IPS-11a (cell line): Measurements from ENCODE around the gene SCN1B.
A peak's percentile ranks its signal among the peaks of the same experiment; 100 is the strongest.
"Not testable (repeated sequence)": the region's sequence is repeated elsewhere in the genome, so short reads cannot be mapped to it uniquely, and the experiment has no call there.

ENCODE experiments used
- H3K4me3 ChIP-seq: one replicate; pipeline ENCODE4 v1.5.1; 2013; ENCODE audit warnings: low read depth, low read length, control low read depth

Gene SCN1B

GRCh38 chr19:35030257-35031071, at the start of gene SCN1B:
SCN1B (plus strand) TSS chr19:35030470; CDS start chr19:35030821, 351 bp downstream.
- H3K4me3 ChIP-seq = peak within 1 kb of the TSS; percentile 30

GRCh38 chr19:34982275-34982674, 48.0 kb upstream of the SCN1B start:
- no peak overlapping the region for H3K4me3 ChIP-seq

GRCh38 chr19:34983786-34984185, 46.5 kb upstream of the SCN1B start:
- no peak overlapping the region for H3K4me3 ChIP-seq

- H3K4me3 ChIP-seq = no peak overlapping the region
Observed at GRCh38 chr19:34984287-34984686, 46.0 kb upstream of the SCN1B start.

- no peak overlapping the region for H3K4me3 ChIP-seq
Observed at GRCh38 chr19:34985249-34986022, 44.8 kb upstream of the SCN1B start.

DNA sequence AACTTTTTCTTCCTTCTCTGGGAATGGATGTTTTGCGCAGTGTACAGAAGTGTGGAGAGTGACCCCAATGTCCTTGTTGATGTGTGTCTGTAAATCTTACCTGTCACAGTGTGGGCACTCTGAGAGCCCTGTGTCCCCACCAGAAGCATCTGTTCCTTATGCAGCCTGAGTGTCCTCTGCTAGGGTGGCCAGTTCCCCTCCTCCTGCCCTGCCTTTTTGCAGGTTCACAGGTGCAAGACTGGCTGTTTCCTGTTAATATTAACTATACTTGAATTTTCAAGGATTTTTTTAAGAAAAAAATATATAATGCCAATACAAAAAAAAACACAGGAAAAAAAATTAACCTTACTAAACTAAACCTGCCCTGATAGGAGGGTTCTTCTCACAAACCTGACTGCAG, 42.2 kb upstream of the SCN1B start:
- no peak overlapping the region for H3K4me3 ChIP-seq

- H3K4me3 ChIP-seq = no peak overlapping the region
Observed at GRCh38 chr19:34989298-34989697, 41.0 kb upstream of the SCN1B start.

GRCh38 chr19:34990578-34991192, 39.6 kb upstream of the SCN1B start:
- no peak overlapping the region for H3K4me3 ChIP-seq

DNA sequence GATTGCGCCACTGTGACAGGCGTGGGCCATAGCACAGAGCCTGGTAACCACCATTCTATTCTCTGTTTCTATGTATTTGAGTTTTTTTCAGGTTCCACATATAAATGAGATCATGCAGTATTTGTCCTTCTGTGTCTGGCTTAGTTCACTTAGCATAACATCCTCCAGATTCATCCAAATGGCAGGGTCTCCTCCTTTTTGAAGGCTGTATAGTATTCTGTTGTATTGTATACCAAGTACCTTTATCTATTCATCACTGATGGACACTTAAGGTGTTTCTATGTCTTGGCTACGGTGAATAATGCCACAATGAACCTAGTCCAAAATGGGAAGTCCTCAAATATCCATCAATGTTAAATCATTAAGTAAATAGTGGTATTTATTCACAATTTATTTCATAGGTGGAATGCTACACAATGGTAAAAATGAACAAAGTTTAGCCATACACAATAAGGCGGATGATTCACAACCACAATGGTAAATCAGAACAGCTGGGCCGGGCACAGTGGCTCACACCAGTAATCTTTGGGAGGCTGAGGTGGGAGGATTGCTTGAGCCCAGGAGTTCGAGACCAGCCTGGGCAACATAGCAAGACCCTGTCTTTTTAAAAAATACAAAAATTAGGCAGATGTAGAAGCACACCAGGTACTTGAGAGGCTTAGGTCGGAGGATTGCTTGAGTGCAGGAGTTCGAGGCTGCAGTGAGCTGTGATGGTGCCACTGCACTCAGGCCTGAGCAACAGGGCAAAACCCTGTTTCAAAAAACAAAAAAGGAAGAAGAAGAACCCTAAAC, 38.5 kb upstream of the SCN1B start:
- H3K4me3 ChIP-seq = no peak overlapping the region

DNA sequence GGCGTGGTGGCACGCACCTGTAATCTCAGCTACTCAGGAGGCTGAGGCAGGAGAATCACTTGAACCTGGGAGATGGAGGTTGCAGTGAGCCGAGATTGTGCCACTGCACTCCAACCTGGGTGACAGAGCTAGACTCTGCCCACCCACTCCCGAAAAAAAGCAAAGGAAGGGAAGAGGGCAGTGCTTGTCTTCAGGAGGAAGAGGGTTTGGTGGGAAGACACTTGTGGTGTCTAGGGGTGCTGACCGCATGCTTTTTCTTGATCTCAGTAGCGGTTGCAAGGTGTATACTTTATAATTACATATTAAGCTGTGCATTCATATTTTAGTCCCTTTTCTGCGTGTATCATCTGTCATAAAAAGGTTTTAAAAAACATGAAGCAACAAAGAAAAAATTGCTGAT, 37.7 kb upstream of the SCN1B start:
- not testable (repeated sequence) for H3K4me3 ChIP-seq

DNA sequence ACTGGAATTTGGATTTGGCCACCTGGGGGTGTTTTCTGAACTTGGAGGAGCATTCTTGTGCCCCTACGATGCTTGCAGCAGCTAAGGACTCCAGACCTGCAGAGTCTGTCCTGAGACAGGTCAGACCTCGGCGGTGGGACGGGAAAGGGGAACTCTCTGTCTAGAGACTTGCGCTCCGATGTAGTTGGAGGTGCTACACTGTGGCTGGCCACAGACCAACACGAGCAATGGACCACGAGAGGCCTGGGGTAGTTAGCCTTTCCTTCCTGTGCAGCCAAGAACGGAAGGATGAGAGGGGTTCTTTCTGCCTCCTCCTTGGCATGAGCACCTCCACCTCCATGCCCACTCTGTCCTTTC, 36.0 kb upstream of the SCN1B start:
- no peak overlapping the region for H3K4me3 ChIP-seq

- no peak overlapping the region for H3K4me3 ChIP-seq
Observed at GRCh38 chr19:34994643-34995541, 35.4 kb upstream of the SCN1B start.

DNA sequence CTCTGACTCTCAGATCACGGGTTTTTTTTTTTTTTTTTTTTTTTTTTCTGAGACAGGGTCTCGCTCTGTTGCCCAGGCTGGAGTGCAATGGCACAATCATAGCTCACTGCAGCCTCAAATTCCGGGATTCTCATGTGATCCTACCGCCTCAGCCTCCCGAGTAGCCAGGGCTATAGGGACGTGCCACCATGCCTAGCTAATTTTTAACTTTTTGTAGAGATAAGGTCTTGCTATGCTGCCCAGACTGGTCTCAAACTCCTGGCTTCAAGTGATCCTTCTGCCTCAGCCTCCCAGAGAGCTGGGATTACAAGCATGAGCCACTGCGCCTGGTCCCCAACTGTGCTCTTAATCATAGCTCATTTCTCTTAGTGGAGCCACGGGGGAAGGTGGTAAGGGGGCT, 34.7 kb upstream of the SCN1B start:
- H3K4me3 ChIP-seq = no peak overlapping the region

DNA sequence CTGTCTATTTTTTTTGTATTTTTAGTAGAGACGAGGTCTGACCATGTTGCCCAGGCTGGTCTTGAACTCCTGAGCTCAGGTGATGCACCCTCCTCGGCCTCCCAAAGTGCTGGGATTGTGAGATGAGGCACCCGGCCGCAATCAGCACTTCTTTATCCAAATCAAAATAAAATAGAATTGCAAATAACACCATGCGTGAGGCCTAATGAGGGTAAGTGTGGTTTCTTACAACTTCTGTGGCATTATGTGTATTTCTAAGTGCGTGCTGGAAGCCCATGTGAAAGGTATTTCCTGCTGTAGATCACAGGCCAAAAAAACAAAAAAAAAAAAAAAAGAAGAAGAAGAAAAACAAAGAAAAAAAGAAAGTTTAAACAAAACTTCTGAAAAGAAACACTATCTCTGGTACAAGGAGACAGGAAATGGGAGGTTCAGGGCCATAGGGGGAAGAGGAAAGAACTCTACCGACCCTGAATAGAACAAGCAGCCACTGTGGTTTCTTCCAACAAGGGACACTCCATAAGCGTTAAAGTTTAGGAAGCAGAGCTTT, 33.1 kb upstream of the SCN1B start:
- H3K4me3 ChIP-seq = no peak overlapping the region

DNA sequence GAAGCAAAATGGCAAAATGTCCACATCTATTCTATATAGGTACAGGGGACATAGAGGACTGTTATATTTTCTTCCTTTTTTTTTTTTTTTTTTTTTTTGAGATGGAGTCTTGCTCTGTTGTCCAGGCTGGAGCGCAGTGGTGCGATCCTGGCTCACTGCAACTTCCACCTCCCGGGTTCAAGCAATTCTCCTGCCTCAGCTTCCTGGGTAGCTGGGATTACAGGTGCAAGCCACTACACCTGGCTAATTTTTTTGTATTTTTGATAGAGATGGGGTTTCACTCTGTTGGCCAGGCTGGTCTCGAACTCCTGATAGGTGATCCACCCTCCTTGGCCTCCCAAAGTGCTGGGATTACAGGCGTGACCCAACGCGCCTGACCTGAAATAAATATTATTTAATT, 32.0 kb upstream of the SCN1B start:
- H3K4me3 ChIP-seq = not testable (repeated sequence)

DNA sequence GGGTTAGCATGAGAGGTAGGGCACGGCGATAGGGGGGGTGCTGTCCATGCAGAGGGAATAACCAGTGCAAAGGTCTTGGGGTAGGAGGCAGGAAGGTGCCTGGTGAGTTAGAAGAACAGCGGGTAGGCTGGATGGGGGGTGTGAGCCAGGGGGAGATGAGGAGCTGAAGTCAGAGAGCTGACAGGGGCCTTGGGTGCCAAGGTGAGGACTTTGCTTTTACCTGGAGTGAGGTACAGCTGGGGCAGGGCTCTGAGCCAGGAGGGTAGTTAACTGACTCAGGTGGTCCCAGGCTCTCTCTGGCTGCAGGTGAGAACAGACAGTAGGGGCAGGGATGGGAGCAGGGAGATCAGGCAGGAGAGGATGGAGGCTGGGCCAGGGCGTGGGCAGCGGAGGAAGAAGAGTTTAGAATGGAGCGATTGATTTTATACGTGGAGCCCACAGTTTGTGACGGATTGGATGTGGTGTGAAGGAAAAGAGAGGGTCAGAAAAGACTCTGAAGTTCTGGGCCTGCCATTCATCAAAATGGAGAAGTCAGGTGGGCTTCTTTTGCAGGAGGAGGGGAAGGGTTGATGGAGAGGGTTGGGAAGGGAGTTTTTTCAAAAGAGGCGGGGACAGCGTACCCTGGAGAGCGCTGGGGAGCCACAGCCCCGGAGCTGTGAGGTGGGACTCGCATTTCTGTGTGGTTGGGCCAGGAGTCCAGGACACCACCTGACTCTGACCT, 31.3 kb upstream of the SCN1B start:
- peak overlapping the region; percentile 62 for H3K4me3 ChIP-seq

GRCh38 chr19:34999498-35000337, 30.6 kb upstream of the SCN1B start, which contains the start of gene GRAMD1A:
GRAMD1A (plus strand) TSS chr19:35000323; CDS start chr19:35000479, 156 bp downstream.
- peak within 1 kb of the TSS; percentile 62 for H3K4me3 ChIP-seq

DNA sequence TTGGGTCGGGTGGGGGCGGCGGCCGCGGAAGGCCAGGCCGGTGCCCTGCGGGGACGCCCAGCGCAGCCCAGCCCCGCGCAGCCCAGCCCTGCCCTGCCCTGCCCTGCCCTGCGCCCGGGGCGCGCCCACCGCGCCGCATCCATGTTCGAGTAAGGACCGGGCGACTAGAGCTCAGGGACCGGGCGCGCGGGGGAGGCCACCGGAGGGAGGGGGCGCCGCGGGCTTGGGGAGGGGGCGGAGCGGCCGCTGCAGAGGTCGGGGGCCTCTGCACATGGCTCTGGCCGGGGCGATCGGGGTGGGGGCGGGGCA, 30.0 kb upstream of the SCN1B start:
- H3K4me3 ChIP-seq = peak overlapping the region; percentile 60
